HEK293 (cell line): Measurements from ENCODE around the gene ANTXR1.

Source experiments
- CTCF ChIA-PET: fragments of 350-600 bp; formaldehyde crosslinking; extraction: SDS; loops from one replicate; lab custom pipeline; 2021; ENCODE audit warnings: antibody characterized with exemption; lab: Yijun Ruan, JAX
- POLR2A ChIA-PET: fragments of 300-600 bp; formaldehyde crosslinking; extraction: SDS; loops from one replicate; lab custom pipeline; 2020; ENCODE audit warnings: antibody characterized with exemption, inconsistent platforms; lab: Yijun Ruan, JAX
- H3K27ac ChIP-seq: fragments of 200-500 bp; sonication (Bioruptor generic); 2 replicates; pipeline ENCODE4 v1.5.1; 2014; ENCODE audit warnings: low read depth, low read length, control low read depth, inconsistent platforms; ENCODE audit errors: extremely low read depth
- H3K36me3 ChIP-seq, 2 experiments: fragments of 200-500 bp in 1 of 2; sonication (Bioruptor generic) in 1 of 2; 1 replicate in 1 of 2; 2 replicates in 1 of 2; pipeline ENCODE4 v1.5.1; 2014 to 2017; ENCODE audit warnings: inconsistent platforms in 2 of 2, low read length in 2 of 2; ENCODE audit not compliant: control insufficient read depth in 2 of 2, insufficient read depth in 1 of 2
- H3K4me1 ChIP-seq: fragments of 200-500 bp; sonication (Bioruptor generic); 2 replicates; pipeline ENCODE4 v1.5.1; 2014; ENCODE audit warnings: mild to moderate bottlenecking, low read length, inconsistent platforms; ENCODE audit not compliant: control insufficient read depth, insufficient read depth
- H3K4me3 ChIP-seq: 2 replicates; pipeline ENCODE4 v1.5.1; 2011; ENCODE audit warnings: low read depth, mild to moderate bottlenecking, control low read depth, low read length, moderate library complexity
- H3K9me3 ChIP-seq: fragments of 200-500 bp; sonication (Bioruptor generic); 2 replicates; pipeline ENCODE4 v1.5.1; 2014; ENCODE audit warnings: low read depth, low read length, inconsistent platforms; ENCODE audit not compliant: control insufficient read depth, insufficient read depth
- GFI1B ChIP-seq: fragments of 450-650 bp; formaldehyde crosslinking; IDR thresholded peaks from 2 replicates; pipeline ENCODE4 v1.5.1; 2016; ENCODE audit warnings: missing biosample characterization, missing genetic modification characterization
- GLIS1 ChIP-seq: fragments of 450-650 bp; formaldehyde crosslinking; IDR thresholded peaks from 2 replicates; pipeline ENCODE4 v1.5.1; 2016; ENCODE audit warnings: missing biosample characterization, missing genetic modification characterization
- HOXA7 ChIP-seq: sonication (generic); formaldehyde crosslinking; IDR thresholded peaks from 2 replicates; pipeline ENCODE4 v1.8.1; 2022; ENCODE audit warnings: missing genetic modification reagents, borderline replicate concordance
- KLF16 ChIP-seq: fragments of 450-650 bp; formaldehyde crosslinking; IDR thresholded peaks from 2 replicates; pipeline ENCODE4 v1.5.1; 2017; ENCODE audit warnings: missing biosample characterization, missing genetic modification characterization
- KLF8 ChIP-seq: fragments of 450-650 bp; formaldehyde crosslinking; IDR thresholded peaks from 2 replicates; pipeline ENCODE4 v1.5.1; 2016; ENCODE audit warnings: missing biosample characterization, missing genetic modification characterization
- SP7 ChIP-seq: fragments of 450-650 bp; formaldehyde crosslinking; IDR thresholded peaks from 2 replicates; pipeline ENCODE4 v1.5.1; 2016; ENCODE audit warnings: missing biosample characterization, missing genetic modification characterization
- TSHZ1 ChIP-seq: fragments of 450-650 bp; formaldehyde crosslinking; IDR thresholded peaks from 2 replicates; pipeline ENCODE4 v1.5.1; 2016; ENCODE audit warnings: missing biosample characterization, missing genetic modification characterization, borderline replicate concordance
- WT1 ChIP-seq: fragments of 450-650 bp; formaldehyde crosslinking; IDR thresholded peaks from 2 replicates; pipeline ENCODE4 v1.5.1; 2016; ENCODE audit warnings: missing biosample characterization, missing genetic modification characterization
- ZBTB20 ChIP-seq: fragments of 450-650 bp; formaldehyde crosslinking; IDR thresholded peaks from 2 replicates; pipeline ENCODE4 v1.5.1; 2016; ENCODE audit warnings: missing biosample characterization, missing genetic modification characterization
- ZBTB6 ChIP-seq: fragments of 450-650 bp; formaldehyde crosslinking; IDR thresholded peaks from 2 replicates; pipeline ENCODE4 v1.5.1; 2017; ENCODE audit warnings: missing biosample characterization, missing genetic modification characterization
- ZNF146 ChIP-seq: fragments of 450-650 bp; formaldehyde crosslinking; IDR thresholded peaks from 2 replicates; pipeline ENCODE4 v1.5.1; 2016; ENCODE audit warnings: missing biosample characterization, missing genetic modification characterization
- ZNF18 ChIP-seq: fragments of 450-650 bp; formaldehyde crosslinking; IDR thresholded peaks from 2 replicates; pipeline ENCODE4 v1.5.1; 2016; ENCODE audit warnings: missing biosample characterization, missing genetic modification characterization
- ZNF239 ChIP-seq: fragments of 450-650 bp; formaldehyde crosslinking; IDR thresholded peaks from 2 replicates; pipeline ENCODE4 v1.5.1; 2016; ENCODE audit warnings: missing biosample characterization, missing genetic modification characterization
- ZNF292 ChIP-seq: fragments of 450-650 bp; formaldehyde crosslinking; IDR thresholded peaks from 2 replicates; pipeline ENCODE4 v1.5.1; 2016; ENCODE audit warnings: low read depth, missing biosample characterization, missing genetic modification characterization, borderline replicate concordance
- ZNF366 ChIP-seq: fragments of 450-650 bp; formaldehyde crosslinking; conservative IDR thresholded peaks from 2 replicates; pipeline ENCODE4 v1.5.1; 2016; ENCODE audit warnings: missing biosample characterization, missing genetic modification characterization
- ZNF404 ChIP-seq: fragments of 450-650 bp; formaldehyde crosslinking; IDR thresholded peaks from 2 replicates; pipeline ENCODE4 v1.5.1; 2017; ENCODE audit warnings: missing biosample characterization, missing genetic modification characterization
- ZNF416 ChIP-seq: fragments of 450-650 bp; formaldehyde crosslinking; IDR thresholded peaks from 2 replicates; pipeline ENCODE4 v1.5.1; 2016; ENCODE audit warnings: missing biosample characterization, missing genetic modification characterization
- ZNF561 ChIP-seq: fragments of 450-650 bp; IDR thresholded peaks from 2 replicates; pipeline ENCODE4 v1.5.1; 2018; ENCODE audit warnings: missing biosample characterization, missing genetic modification characterization, borderline replicate concordance
- ZNF654 ChIP-seq: fragments of 450-650 bp; formaldehyde crosslinking; IDR thresholded peaks from 2 replicates; pipeline ENCODE4 v1.5.1; 2016; ENCODE audit warnings: low read depth, missing biosample characterization, missing genetic modification characterization
- ZNF830 ChIP-seq: fragments of 450-650 bp; IDR thresholded peaks from 2 replicates; pipeline ENCODE4 v1.5.0; 2018; ENCODE audit warnings: missing biosample characterization, missing genetic modification characterization, low read depth, mild to moderate bottlenecking, moderate library complexity
- TF ChIP-seq, protein P1 (sequence below): fragments of 450-650 bp; formaldehyde crosslinking; optimal IDR thresholded peaks from 2 replicates; pipeline ENCODE3; 2016; ENCODE audit warnings: missing biosample characterization, mild to moderate bottlenecking, missing genetic modification characterization
- TF ChIP-seq, protein P2 (sequence below): fragments of 450-650 bp; formaldehyde crosslinking; IDR thresholded peaks from 2 replicates; pipeline ENCODE4 v1.5.1; 2016; ENCODE audit warnings: missing biosample characterization, missing genetic modification characterization
- TF ChIP-seq, protein P3 (sequence below): fragments of 450-650 bp; formaldehyde crosslinking; IDR thresholded peaks from 2 replicates; pipeline ENCODE4 v1.5.1; 2016; ENCODE audit warnings: missing biosample characterization, missing genetic modification characterization

ANTXR1 gene

DNA sequence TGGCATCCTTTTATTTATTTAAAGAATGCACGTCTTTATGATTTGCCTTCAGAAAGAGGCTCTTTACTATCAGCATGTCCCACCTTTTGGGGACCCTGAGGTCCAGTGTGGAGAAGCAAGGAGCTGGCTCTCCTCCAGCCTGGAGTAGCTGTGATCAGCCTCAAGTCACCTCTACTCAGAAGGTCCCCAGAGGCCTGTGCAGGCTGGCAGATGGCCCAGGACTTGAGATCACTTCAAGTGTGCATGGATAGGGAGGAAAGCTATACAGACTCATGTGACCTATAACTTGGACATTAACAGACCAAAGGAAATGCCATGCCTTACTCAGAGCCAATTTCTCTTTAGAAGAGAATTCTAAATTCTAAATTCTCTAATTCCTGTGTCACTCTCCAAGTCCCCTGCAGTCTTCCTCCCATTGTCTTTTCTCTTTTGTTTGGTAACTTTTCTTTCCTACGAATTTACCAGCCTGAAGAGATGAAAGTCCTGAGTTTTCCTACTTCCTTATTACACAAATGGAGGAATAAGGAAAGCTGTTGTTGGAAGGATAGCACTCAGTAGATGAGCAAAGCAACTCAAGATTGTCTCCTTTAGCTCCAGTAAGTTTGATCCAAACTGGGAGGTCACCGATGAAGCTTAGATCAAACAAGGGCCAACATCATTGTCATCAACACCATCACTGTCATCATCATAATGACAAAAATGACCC, 210.1 kb downstream of the ANTXR1 start (continued):
- peak; percentile 8; the same call in 1 of the 2 replicates for TF ChIP-seq GLIS1 (tag by site-specific recombination)
- no peak for TF ChIP-seq ZNF561 (tag by site-specific recombination)
- peak; percentile 89 for TF ChIP-seq WT1
- TF ChIP-seq ZNF292 (tag by site-specific recombination) = no peak
- no peak for TF ChIP-seq ZNF830 (tag by site-specific recombination)
- no peak for TF ChIP-seq ZBTB6 (tag by site-specific recombination)
- TF ChIP-seq ZNF416 = no peak
- no peak for TF ChIP-seq KLF16 (tag by site-specific recombination)
- 0 out of 2 replicates have a peak, but pooled peaks have one; percentile 16 for TF ChIP-seq KLF8 (tag by site-specific recombination)

DNA sequence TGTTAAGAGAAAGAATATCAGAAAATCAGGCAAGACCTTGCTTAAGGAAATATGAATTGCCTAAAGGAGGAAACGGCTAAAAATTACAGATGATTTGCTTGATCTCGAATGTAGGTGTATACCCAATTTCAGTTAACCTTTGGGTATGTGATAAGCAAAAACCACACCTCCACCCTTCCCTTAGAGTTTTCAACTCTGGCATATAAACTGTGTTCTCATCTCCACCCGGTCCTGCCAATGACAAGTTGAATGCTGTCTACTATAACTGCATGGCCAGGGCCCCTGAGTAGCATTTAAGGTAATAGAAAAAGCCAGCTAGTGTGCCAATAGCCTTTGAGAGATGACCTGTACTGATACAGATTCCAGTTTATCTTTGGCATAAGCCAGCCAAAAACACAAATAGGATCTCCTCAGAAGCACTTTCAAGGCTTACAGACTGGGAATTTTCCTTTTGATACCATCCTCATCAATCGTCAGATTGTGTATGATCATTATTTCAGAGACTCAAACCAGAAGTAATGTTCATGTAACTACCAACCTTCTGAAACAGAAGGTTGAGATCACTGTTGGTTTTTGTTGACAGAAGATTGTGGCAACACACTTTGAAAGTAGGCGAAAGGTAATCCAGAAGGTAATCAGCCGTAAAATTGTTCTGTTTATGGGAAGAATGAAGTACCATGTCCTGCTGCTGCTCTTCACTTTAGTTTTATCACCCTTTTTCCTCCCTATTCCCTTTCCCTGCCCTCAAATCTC, 211.0 kb downstream of the ANTXR1 start:
- H3K36me3 ChIP-seq = no peaks in the 10 kb centered on the region
- no peaks in the 10 kb centered on the region for H3K9me3 ChIP-seq
- ChIA-PET CTCF (interaction anchor here (0.7 kb wide), 1 partner anchor 14 kb away, joined by 3 read pairs; no protein-coding TSS in a partner anchor), POLR2A (no interaction called here)
- no peak overlapping the region for H3K4me3 ChIP-seq
- H3K27ac ChIP-seq = peak overlapping the region; percentile 39
- peaks cover 35% of the 10 kb centered on the region for H3K4me1 ChIP-seq
- TF ChIP-seq KLF16 (tag by site-specific recombination) = no peak
- TF ChIP-seq, protein P1, sequence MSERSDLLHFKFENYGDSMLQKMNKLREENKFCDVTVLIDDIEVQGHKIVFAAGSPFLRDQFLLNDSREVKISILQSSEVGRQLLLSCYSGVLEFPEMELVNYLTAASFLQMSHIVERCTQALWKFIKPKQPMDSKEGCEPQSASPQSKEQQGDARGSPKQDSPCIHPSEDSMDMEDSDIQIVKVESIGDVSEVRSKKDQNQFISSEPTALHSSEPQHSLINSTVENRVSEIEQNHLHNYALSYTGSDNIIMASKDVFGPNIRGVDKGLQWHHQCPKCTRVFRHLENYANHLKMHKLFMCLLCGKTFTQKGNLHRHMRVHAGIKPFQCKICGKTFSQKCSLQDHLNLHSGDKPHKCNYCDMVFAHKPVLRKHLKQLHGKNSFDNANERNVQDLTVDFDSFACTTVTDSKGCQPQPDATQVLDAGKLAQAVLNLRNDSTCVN (tag by site-specific recombination) = no peak
- peak; percentile 80 for TF ChIP-seq SP7 (tag by site-specific recombination)
- TF ChIP-seq, protein P2, sequence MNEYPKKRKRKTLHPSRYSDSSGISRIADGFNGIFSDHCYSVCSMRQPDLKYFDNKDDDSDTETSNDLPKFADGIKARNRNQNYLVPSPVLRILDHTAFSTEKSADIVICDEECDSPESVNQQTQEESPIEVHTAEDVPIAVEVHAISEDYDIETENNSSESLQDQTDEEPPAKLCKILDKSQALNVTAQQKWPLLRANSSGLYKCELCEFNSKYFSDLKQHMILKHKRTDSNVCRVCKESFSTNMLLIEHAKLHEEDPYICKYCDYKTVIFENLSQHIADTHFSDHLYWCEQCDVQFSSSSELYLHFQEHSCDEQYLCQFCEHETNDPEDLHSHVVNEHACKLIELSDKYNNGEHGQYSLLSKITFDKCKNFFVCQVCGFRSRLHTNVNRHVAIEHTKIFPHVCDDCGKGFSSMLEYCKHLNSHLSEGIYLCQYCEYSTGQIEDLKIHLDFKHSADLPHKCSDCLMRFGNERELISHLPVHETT (tag by site-specific recombination) = peak; percentile 50; the same call in 1 of the 2 replicates
- TF ChIP-seq ZNF366 (tag by site-specific recombination) = peak; percentile 72
- TF ChIP-seq GFI1B (tag by site-specific recombination) = 0 out of 2 replicates have a peak, but pooled peaks have one; percentile 52
- TF ChIP-seq ZBTB20 (tag by site-specific recombination) = peak; percentile 34; the same call in 1 of the 2 replicates
- no peak for TF ChIP-seq ZNF146 (tag by site-specific recombination)
- no peak for TF ChIP-seq ZNF239
- peak; percentile 73; the same call in 1 of the 2 replicates for TF ChIP-seq TSHZ1 (tag by site-specific recombination)
- TF ChIP-seq, protein P3, sequence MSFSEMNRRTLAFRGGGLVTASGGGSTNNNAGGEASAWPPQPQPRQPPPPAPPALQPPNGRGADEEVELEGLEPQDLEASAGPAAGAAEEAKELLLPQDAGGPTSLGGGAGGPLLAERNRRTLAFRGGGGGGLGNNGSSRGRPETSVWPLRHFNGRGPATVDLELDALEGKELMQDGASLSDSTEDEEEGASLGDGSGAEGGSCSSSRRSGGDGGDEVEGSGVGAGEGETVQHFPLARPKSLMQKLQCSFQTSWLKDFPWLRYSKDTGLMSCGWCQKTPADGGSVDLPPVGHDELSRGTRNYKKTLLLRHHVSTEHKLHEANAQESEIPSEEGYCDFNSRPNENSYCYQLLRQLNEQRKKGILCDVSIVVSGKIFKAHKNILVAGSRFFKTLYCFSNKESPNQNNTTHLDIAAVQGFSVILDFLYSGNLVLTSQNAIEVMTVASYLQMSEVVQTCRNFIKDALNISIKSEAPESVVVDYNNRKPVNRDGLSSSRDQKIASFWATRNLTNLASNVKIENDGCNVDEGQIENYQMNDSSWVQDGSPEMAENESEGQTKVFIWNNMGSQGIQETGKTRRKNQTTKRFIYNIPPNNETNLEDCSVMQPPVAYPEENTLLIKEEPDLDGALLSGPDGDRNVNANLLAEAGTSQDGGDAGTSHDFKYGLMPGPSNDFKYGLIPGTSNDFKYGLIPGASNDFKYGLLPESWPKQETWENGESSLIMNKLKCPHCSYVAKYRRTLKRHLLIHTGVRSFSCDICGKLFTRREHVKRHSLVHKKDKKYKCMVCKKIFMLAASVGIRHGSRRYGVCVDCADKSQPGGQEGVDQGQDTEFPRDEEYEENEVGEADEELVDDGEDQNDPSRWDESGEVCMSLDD (tag by site-specific recombination) = no peak
- no peak for TF ChIP-seq ZNF404
- no peak for TF ChIP-seq ZNF654 (tag by site-specific recombination)
- TF ChIP-seq HOXA7 = no peak
- peak; percentile 85 for TF ChIP-seq ZNF18 (tag by site-specific recombination)
